Spleen (tissue), 7 donors: ENCODE results near the gene PEX14.

ENCODE experiments used
- POLR2A ChIP-seq, 3 donors: fragments of 450-650 bp; IDR thresholded peaks; one replicate each; pipeline ENCODE4 v1.5.1; 2017; ENCODE audit warnings: antibody characterized with exemption in 3 of 3, mild to moderate bottlenecking in 1 of 3
- TF ChIP-seq, protein P1 (sequence below), 11 experiments: fragments of 200-600 bp in 7 of 11; fragments of 450-650 bp in 4 of 11; sonication (generic) in 4 of 11; IDR thresholded peaks in 8 of 11; conservative IDR thresholded peaks in 3 of 11; 1 replicate in 7 of 11; 2 replicates in 4 of 11; pipeline versions ENCODE4 v1.4.0 to v1.8.0; 2016 to 2021; ENCODE audit warnings: antibody characterized with exemption in 11 of 11, inconsistent platforms in 4 of 11, mild to moderate bottlenecking in 1 of 11
- donor health status: DM: no; HTN: no; CAD: no; lungs with moderate emphysema.
- donor health status: DM: no; HTN: no; CAD: no.
- donor health status: DM: no; HTN: no; CAD: no.

DNA sequence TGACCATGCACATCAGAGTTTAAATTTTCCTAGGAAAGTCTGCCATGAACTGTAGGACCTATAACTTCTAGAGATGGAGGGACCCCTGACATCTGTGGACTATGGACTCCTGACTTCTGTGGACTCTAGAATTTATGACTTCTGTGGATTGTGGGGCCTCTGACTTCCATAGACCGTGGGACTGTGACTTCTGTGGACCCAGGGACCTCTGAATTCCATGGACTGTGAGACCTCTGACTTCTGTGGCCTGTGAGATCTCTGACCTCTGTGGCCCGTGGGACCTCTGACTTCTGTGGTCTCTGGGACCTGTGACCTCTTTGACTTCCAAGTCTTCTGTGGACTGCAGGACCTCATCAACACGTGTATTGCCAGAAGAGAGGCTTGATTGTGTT lies 36.7 kb downstream of the PEX14 start:
- TF ChIP-seq POLR2A (IDR thresholded peaks at IDR 0.05), result no peak
- TF ChIP-seq, protein P1, sequence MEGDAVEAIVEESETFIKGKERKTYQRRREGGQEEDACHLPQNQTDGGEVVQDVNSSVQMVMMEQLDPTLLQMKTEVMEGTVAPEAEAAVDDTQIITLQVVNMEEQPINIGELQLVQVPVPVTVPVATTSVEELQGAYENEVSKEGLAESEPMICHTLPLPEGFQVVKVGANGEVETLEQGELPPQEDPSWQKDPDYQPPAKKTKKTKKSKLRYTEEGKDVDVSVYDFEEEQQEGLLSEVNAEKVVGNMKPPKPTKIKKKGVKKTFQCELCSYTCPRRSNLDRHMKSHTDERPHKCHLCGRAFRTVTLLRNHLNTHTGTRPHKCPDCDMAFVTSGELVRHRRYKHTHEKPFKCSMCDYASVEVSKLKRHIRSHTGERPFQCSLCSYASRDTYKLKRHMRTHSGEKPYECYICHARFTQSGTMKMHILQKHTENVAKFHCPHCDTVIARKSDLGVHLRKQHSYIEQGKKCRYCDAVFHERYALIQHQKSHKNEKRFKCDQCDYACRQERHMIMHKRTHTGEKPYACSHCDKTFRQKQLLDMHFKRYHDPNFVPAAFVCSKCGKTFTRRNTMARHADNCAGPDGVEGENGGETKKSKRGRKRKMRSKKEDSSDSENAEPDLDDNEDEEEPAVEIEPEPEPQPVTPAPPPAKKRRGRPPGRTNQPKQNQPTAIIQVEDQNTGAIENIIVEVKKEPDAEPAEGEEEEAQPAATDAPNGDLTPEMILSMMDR (IDR thresholded peaks at IDR 0.05 in 8 of 11, conservative IDR thresholded peaks at IDR 0.05 in 3 of 11), result no peak
